Mesodermal cell (in vitro differentiated cells): Measurements from ENCODE around the gene PRIMA1.

ENCODE experiments used
- H3K27ac ChIP-seq: 2 replicates; pipeline ENCODE4 v1.7.0; 2013; ENCODE audit warnings: mild to moderate bottlenecking, low read depth, low read length, moderate library complexity; ENCODE audit not compliant: severe bottlenecking
- H3K36me3 ChIP-seq: 2 replicates; pipeline ENCODE4 v1.7.1; 2013; ENCODE audit warnings: mild to moderate bottlenecking, low read length, moderate library complexity; ENCODE audit not compliant: control insufficient read depth, insufficient read depth
- H3K4me1 ChIP-seq: one replicate; pipeline ENCODE4 v1.7.1; 2013; ENCODE audit warnings: mild to moderate bottlenecking, low read length; ENCODE audit not compliant: insufficient read depth, control insufficient read depth, poor library complexity, severe bottlenecking
- H3K4me3 ChIP-seq: 2 replicates; pipeline ENCODE4 v1.7.0; 2013; ENCODE audit warnings: low read length, control low read depth, mild to moderate bottlenecking; ENCODE audit not compliant: insufficient read depth, poor library complexity, severe bottlenecking; ENCODE audit errors: extremely low read depth
- H3K9me3 ChIP-seq: 2 replicates; pipeline ENCODE4 v1.7.1; 2013; ENCODE audit warnings: mild to moderate bottlenecking, low read length, moderate library complexity; ENCODE audit not compliant: control insufficient read depth
- WGBS, 2 experiments: methylation state at CpG; one replicate each; pipeline ENCODE4 v1.1.5; 2013; ENCODE audit warnings: missing lambda C conversion rate in 2 of 2; ENCODE audit not compliant: insufficient coverage in 2 of 2; 5-methylcytosine and 5-hydroxymethylcytosine counted together

The PRIMA1 gene

GRCh38 chr14:93708800-93709199 is 79.5 kb downstream of the PRIMA1 start:
- Histone ChIP-seq H3K9me3 (no peaks in the 10 kb centered on the region), H3K4me1 (no peaks in the 10 kb centered on the region), H3K27ac (no peak overlapping the region), H3K36me3 (no peaks in the 10 kb centered on the region), H3K4me3 (no peak overlapping the region)
- 82 to 86% methylated on average over 2 to 3 of the region's 5 CpGs for WGBS, 2 experiments

GRCh38 chr14:93708311-93708734 is 80.0 kb downstream of the PRIMA1 start:
- 93 to 96% methylated on average over 5 to 6 of the region's 6 CpGs for WGBS, 2 experiments
- no peaks in the 10 kb centered on the region for H3K9me3 ChIP-seq
- H3K4me1 ChIP-seq: no peaks in the 10 kb centered on the region
- H3K4me3 ChIP-seq: no peak overlapping the region
- no peak overlapping the region for H3K27ac ChIP-seq
- H3K36me3 ChIP-seq: no peaks in the 10 kb centered on the region

GRCh38 chr14:93707475-93707874 is 80.8 kb downstream of the PRIMA1 start:
- Histone ChIP-seq H3K4me3 (no peak overlapping the region), H3K9me3 (no peaks in the 10 kb centered on the region), H3K36me3 (no peaks in the 10 kb centered on the region), H3K4me1 (no peaks in the 10 kb centered on the region), H3K27ac (no peak overlapping the region)
- WGBS, 2 experiments: 86% methylated on average over 1 of the region's 3 CpGs; no CpG with 5 or more reads in 1 of the 2 experiments

- 92% methylated on average over 17 to 19 of the region's 21 CpGs for WGBS, 2 experiments
- no peaks in the 10 kb centered on the region for H3K4me1 ChIP-seq
- H3K27ac ChIP-seq: no peak overlapping the region
- no peaks in the 10 kb centered on the region for H3K9me3 ChIP-seq
- no peak overlapping the region for H3K4me3 ChIP-seq
- H3K36me3 ChIP-seq: no peaks in the 10 kb centered on the region
Measured at GRCh38 chr14:93706360-93706955, 81.8 kb downstream of the PRIMA1 start.

- H3K36me3 ChIP-seq: no peaks in the 10 kb centered on the region
- 92 to 94% methylated on average over 14 of the region's 15 CpGs for WGBS, 2 experiments
- H3K4me1 ChIP-seq: no peaks in the 10 kb centered on the region
- H3K9me3 ChIP-seq: no peaks in the 10 kb centered on the region
- no peak overlapping the region for H3K27ac ChIP-seq
- no peak overlapping the region for H3K4me3 ChIP-seq
Measured at GRCh38 chr14:93705513-93706156, 82.7 kb downstream of the PRIMA1 start.

- Histone ChIP-seq H3K4me1 (no peaks in the 10 kb centered on the region), H3K9me3 (no peaks in the 10 kb centered on the region), H3K36me3 (no peaks in the 10 kb centered on the region), H3K4me3 (no peak overlapping the region), H3K27ac (no peak overlapping the region)
- 92 to 95% methylated on average over 5 of the region's 6 CpGs for WGBS, 2 experiments
Measured at GRCh38 chr14:93703941-93704340, 84.3 kb downstream of the PRIMA1 start.

GRCh38 chr14:93702946-93703345 is 85.3 kb downstream of the PRIMA1 start:
- H3K36me3 ChIP-seq: no peaks in the 10 kb centered on the region
- no peak overlapping the region for H3K27ac ChIP-seq
- WGBS, 2 experiments: 82 to 92% methylated on average over 2 to 3 of the region's 6 CpGs
- H3K9me3 ChIP-seq: no peaks in the 10 kb centered on the region
- no peak overlapping the region for H3K4me3 ChIP-seq
- H3K4me1 ChIP-seq: no peaks in the 10 kb centered on the region

GRCh38 chr14:93701562-93701961 is 86.7 kb downstream of the PRIMA1 start:
- Histone ChIP-seq H3K9me3 (no peaks in the 10 kb centered on the region), H3K36me3 (no peaks in the 10 kb centered on the region), H3K4me1 (no peaks in the 10 kb centered on the region), H3K4me3 (no peak overlapping the region), H3K27ac (no peak overlapping the region)
- WGBS, 2 experiments: 78% methylated on average over 1 of the region's 2 CpGs; no CpG with 5 or more reads in 1 of the 2 experiments

GRCh38 chr14:93700928-93701327 is 87.4 kb downstream of the PRIMA1 start:
- Histone ChIP-seq H3K27ac (no peak overlapping the region), H3K4me1 (no peaks in the 10 kb centered on the region), H3K36me3 (no peaks in the 10 kb centered on the region), H3K9me3 (no peaks in the 10 kb centered on the region), H3K4me3 (no peak overlapping the region)

- Histone ChIP-seq H3K4me1 (no peaks in the 10 kb centered on the region), H3K27ac (no peak overlapping the region), H3K36me3 (no peaks in the 10 kb centered on the region), H3K9me3 (no peaks in the 10 kb centered on the region), H3K4me3 (no peak overlapping the region)
- 56% methylated on average over 4 to 5 of the region's 6 CpGs for WGBS, 2 experiments
Measured at GRCh38 chr14:93693914-93694313, 94.4 kb downstream of the PRIMA1 start.

GRCh38 chr14:93691042-93691780 is 97.1 kb downstream of the PRIMA1 start:
- WGBS, 2 experiments: 85 to 86% methylated on average over 12 to 14 of the region's 16 CpGs
- no peaks in the 10 kb centered on the region for H3K9me3 ChIP-seq
- H3K27ac ChIP-seq: no peak overlapping the region
- H3K4me1 ChIP-seq: no peaks in the 10 kb centered on the region
- no peaks in the 10 kb centered on the region for H3K36me3 ChIP-seq
- H3K4me3 ChIP-seq: no peak overlapping the region
